Tibial nerve (tissue), 4 donors: Measurements from ENCODE around the gene DBF4.

Experiments used
- EP300 ChIP-seq, 2 donors: sonication (generic); formaldehyde crosslinking; IDR thresholded peaks; one replicate each; pipeline ENCODE4 v1.6.1; 2017; ENCODE audit warnings: antibody characterized with exemption in 2 of 2, mild to moderate bottlenecking in 1 of 2
- TF ChIP-seq, protein P1 (sequence below), 5 experiments: fragments of 200-600 bp in 3 of 5; fragments of 450-650 bp in 2 of 5; sonication (generic) in 3 of 5; IDR thresholded peaks; one replicate each; pipeline ENCODE4 v1.5.1; 2016 to 2019; ENCODE audit warnings: antibody characterized with exemption in 5 of 5, mild to moderate bottlenecking in 3 of 5, moderate library complexity in 2 of 5

DNA sequence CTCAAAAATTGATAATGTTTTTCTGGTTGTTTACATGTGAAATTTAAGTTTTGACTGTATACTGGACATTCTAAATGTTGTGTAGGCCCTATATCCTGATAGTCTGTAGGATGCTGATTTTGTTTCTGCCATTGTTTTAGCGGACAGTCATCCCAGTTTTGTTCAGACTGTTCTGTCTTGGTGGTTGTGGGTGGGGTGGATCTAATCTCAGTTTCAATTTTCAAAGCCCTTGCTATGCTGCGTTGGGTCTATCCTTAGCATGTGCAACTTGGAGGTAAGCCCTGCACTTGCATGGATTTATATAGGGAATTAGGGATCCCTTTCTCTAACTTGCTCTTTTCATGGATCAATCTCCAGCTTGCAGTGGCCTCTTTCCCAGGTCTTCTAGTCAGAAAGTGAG is 19.1 kb downstream of the DBF4 start:
- TF ChIP-seq, protein P1, sequence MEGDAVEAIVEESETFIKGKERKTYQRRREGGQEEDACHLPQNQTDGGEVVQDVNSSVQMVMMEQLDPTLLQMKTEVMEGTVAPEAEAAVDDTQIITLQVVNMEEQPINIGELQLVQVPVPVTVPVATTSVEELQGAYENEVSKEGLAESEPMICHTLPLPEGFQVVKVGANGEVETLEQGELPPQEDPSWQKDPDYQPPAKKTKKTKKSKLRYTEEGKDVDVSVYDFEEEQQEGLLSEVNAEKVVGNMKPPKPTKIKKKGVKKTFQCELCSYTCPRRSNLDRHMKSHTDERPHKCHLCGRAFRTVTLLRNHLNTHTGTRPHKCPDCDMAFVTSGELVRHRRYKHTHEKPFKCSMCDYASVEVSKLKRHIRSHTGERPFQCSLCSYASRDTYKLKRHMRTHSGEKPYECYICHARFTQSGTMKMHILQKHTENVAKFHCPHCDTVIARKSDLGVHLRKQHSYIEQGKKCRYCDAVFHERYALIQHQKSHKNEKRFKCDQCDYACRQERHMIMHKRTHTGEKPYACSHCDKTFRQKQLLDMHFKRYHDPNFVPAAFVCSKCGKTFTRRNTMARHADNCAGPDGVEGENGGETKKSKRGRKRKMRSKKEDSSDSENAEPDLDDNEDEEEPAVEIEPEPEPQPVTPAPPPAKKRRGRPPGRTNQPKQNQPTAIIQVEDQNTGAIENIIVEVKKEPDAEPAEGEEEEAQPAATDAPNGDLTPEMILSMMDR (IDR thresholded peaks at IDR 0.05): no peak
- TF ChIP-seq EP300 (IDR thresholded peaks at IDR 0.05): no peak
